Activated CD4-positive, alpha-beta T cell treated with anti-CD3 and anti-CD28 coated beads, Interleukin-2, Interleukin-4, amounts not matched to agents 100 ng/mL and 50 ng/mL, durations not matched to agents 16 hours and 8 hours (primary cell): Measurements from ENCODE around the gene NUP160.
"Not testable (repeated sequence)": the region's sequence is repeated elsewhere in the genome, so short reads cannot be mapped to it uniquely, and the experiment has no call there.

ENCODE experiments used
- DNase-seq: peaks from one replicate; pipeline ENCODE4 v3.0.0-alpha.2; 2020; ENCODE audit warnings: low spot score

The NUP160 gene

DNA sequence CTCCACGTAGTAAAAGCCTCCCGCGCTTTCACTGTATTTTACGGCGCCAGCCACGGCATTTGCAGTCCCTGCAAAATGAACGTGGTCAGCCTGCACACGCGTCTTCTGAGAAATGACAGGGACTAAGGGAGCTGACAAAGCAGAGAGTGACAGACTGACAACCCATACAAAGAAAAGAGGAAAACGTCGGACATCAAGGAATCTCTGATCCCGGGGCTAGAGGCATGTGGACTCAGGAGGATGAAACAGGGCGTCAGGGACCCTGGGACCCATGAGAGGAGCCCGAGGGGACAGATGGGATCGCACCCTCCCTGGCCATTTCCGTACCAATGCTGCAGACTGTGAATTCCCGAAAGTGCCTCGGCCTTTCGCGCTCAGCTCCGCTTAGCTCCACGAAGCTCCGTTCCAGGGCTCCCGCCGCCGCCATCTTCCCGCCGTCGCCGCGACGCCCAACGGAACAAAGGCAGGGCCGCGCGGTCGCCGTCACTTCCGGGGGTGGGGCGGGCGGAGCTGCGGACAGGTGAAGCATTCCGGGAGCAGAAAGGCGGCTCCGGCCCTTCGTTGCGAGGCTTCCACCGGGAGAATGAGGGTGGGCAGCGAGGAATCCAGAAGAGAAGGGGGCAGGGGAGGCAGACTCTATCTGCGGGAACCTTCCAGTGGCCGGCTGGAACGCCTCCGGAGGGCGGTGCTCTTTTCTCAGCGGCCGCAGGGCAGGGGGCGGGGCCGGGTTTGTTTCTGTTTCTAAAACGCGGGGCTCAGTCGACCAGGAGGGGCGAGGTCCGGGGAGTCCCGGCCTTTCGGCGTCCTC is at the start of gene NUP160:
TSS of gene NUP160 (minus strand) at position 459 of the 808 bp plus-strand sequence. CDS start at position 427, 32 bp downstream.
- peak; percentile 83 for DNase-seq

GRCh38 chr11:47896199-47896598 is 48.0 kb upstream of the NUP160 start:
- no peak for DNase-seq

GRCh38 chr11:47895035-47895434 is 46.9 kb upstream of the NUP160 start:
- no peak for DNase-seq

- not testable (repeated sequence) for DNase-seq
Observed at GRCh38 chr11:47892546-47893276, 44.6 kb upstream of the NUP160 start.

DNA sequence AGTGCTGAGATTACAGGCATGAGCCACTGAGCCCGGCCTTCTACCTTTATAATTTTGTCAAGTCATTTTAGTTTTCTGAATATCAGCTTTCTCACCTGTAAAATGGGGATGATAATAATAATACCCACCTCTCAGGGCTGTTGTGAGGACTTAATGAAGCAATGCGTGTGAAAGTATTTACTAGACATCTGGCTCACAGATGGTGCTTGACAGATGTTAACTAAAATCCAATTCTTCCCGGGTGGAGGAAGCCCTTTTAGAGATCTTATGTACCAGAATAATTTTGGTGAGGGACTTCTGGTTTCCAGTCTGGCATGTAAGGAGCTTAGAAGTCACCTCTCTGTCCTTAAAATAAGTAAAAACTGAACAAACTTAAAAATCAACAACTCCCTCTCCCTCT is 43.7 kb upstream of the NUP160 start:
- no peak for DNase-seq

- DNase-seq: no peak
Observed at GRCh38 chr11:47889714-47890441, 41.7 kb upstream of the NUP160 start.

GRCh38 chr11:47887910-47888569 is 39.9 kb upstream of the NUP160 start:
- DNase-seq: peak; percentile 28

DNA sequence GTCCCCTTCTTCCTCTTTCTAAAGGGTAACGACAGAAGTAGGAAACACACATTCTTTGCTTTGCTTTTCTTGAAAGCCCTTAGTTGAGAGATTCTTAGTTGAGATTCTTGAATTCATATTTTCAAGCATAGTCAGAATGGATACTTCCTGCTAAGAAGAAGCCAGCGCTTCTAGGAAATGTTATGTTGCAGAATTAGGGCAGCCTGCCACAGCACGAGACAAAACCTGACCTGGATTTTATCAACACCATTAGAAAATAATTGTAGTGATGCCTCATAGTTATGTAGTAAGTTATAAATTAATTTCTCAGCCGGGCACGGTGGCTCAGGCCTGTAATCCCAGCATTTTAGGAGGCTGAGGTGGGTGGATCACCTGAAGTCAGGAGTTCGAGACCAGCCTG is 37.9 kb upstream of the NUP160 start:
- peak; percentile 54 for DNase-seq

DNA sequence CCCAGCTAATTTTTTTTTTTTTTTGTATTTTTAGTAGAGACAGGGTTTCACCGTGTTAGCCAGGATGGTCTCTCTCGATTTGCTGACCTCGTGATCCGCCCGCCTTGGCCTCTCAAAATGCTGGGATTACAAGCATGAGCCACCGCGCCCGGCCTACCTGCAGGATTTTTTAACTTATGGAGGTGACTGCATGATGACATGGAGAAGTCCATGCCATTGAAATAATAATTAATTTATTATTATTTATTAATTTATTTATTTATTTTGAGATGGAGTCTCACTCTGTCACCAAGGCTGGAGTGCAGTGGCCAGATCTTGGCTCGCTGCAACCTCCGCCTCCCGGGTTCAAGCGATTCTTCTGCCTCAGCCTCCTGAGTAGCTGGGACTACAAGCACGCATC is 34.3 kb upstream of the NUP160 start:
- not testable (repeated sequence) for DNase-seq

DNA sequence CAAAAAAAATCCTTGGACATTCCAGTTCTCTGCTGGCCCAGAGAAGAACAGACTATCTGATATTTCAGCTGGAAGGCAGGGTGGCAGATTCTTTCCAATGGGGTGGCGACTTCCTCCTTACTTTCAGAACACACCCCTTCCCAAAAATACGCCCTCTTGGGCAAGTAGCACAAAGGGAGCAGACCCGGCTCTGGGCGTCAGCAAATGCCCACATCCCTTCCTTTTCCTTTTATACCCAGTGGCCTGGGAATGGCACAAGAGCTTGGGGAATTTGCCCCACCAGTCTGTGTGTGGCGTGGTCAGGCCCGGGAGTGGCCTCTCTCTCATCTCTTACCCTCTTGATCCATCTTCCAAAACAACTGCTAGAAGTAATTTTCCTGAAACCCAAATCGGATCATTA is 33.0 kb upstream of the NUP160 start:
- DNase-seq: no peak

DNA sequence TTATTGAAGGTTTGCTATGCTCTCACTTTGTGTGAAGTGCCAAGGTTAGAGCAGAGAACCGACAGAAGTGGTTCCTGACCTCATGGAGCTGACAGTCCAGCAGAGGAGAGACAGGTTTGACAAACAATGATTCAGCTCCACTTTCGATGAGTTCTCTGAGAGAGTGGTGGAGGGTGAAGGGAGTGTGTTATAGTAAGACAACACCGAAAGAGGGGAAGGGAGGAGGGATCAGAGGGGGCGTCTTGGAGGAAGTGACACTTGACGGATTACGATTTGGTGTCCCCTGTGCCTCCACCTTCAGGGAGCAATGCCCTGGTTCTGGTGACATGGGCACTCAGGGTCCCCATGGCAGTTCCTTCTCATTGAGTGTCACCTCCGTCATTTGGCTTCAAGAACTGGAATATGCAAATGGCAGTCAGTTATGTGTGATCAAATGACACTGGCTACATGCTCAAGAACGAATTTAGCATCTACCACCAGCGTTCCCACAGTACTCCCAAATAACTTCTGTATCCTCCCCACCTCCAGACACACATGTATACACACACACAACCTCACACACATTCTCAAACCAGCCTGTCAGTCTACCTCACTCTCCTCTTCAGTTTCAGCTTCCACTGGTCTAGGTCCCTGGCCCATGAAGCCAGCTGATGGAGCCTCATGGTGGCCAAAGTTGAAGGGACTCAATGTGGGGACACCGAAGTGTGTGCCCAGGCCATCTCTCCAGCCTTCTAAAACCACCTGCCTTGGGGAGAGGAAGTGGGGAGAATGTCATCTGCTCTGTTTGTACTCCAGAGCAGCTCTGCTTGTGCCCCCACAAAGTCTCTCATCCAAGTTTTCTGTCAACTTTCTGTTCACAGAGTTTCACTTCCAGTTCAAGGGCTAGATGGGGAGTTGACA is 31.4 kb upstream of the NUP160 start:
- no peak for DNase-seq

DNA sequence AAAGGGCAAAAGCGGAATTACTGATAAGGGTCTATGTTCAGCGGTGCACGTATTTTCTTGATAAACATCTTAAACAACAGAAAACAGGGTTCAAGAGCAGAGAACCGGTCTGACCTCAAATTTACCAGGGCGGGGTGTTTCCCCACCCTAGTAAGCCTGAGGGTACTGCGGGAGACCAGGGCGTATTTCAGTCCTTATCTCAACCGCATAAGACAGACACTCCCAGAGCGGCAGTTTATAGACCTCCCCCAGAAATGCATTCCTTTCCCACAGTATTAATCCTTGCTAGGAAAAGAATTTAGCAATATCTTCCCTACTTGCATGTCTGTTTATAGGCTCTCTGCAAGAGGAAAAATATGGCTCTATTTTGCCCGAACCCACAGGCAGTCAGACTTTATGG is 27.7 kb upstream of the NUP160 start:
- not testable (repeated sequence) for DNase-seq

- DNase-seq: no peak
Observed at GRCh38 chr11:47870404-47870803, 22.3 kb upstream of the NUP160 start.

DNA sequence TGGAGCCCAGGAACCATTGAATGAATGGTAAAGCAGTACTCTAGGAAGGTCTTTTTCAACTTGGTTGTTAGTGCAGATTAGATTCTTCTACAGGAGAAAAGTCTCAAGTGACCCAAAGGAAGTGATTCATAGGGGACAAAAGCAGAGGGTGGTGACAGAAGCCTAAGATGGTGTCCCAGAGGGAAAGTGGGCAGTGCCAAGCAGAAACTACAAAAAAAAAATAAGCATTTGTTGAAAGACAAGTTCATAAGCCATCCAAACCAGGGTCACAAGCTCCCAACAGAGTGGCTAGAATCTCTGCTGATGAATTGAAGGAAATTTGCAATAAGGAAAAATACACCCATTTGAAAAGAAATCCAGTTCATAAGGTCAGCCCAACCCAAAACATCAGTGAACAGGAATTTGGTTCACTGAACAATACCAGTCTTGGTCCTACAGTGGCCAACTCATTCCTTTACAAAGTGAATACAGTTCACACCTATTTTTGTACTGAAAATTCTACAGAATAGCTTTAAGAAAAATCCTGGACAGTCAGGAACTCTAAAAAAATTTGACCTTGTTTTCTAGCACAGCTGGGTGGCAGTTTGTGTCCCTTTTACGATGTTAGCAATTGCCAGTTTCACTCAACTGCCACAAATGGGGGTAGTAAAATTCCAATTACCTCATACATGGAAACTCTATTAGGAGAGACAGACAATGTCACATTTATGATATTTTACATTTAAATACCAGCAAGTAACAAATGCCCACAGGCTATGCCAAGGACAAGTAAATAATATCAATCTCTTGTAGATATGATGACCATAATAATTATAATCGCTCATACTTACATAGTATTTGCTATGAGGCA is 21.6 kb upstream of the NUP160 start:
- no peak for DNase-seq

DNA sequence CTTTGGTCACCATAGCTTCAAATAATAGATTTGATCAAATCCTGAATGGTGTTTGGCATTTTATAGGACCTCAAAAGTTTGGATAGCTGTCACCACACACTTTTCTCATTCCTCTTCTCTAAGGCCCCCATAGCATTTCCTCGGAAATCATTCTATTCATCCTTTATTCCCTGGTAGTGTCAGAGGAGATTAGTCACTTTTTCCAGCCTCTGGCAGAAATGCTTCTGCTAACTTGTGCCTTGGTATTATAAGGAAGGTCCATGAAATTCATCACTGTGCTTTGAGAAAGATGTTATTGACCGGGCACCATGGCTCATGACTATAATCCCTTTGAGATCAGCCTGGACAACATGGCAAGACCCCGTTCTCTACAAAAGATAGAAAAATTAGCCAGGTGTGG is 19.7 kb upstream of the NUP160 start:
- no peak for DNase-seq

- not testable (repeated sequence) for DNase-seq
Observed at GRCh38 chr11:47866892-47867291, 18.7 kb upstream of the NUP160 start.

DNA sequence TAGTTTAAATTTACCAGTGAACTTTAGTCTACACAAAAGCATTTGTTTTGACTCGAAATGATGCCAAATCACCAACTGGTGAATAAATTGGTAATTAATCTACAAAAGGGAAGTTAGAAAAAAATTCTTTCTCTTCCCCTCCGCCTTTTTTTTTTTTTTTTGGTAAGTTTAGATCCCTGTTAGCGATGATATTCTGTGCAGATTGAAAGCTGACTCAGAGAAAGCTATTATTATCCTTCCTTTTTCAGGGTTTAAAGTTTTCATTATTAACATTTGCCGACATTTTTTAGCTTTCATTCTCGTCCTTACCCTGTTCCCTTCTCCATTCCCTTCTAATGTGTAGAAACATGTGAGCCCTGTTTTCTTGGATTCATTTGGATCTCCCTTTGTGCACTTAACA is 16.8 kb upstream of the NUP160 start:
- no peak for DNase-seq

DNA sequence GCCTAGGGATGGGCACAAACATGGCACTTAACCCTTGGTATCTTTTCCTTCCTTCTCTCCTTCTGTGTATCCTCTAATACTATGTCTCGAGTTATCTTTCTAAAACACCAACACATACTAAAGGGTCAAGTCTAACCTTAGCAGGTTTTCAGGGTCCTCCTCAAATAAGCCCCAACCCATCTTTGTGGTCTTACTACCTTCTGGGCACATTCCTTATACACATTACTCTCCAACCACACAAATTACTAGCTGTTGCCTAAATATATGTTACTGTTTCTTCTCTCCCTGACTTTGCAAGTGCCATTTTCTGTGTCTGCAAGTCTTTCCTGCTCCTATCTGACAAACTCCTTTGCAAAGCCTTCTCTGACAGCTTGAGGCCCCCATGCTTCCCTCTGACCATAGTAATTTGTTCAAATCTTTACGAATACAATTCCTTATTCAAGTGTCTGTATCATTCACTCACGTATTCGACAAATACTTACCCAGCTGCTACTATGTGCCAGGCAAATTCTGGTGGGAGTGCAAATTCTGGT is 15.8 kb upstream of the NUP160 start:
- DNase-seq: no peak

GRCh38 chr11:47863189-47863897 is 15.2 kb upstream of the NUP160 start:
- peak; percentile 40 for DNase-seq
